MCF 10A (cell line): Measurements from ENCODE around the gene FAM53A. TPM values are rescaled to one million over a fixed set of nuclear protein-coding genes. Genes with fewer than 3 reads are reported as not detected.

Experiments
- BruUV-seq: library from RNA; stranded (reverse); fragments of 400-500 nt; replicated peaks from 2 replicates; lab custom pipeline; 2021; lab: Mats Ljungman, UMichigan
- CTCF ChIA-PET: fragments of 300-600 bp; sonication (Branson Sonifier 250); formaldehyde crosslinking; extraction: SDS; loops from one replicate; lab custom pipeline; 2021; ENCODE audit warnings: antibody characterized with exemption, inconsistent platforms; lab: Yijun Ruan, JAX
- POLR2A ChIA-PET: fragments of 300-600, 350-650 bp; sonication (Branson Sonifier 250); formaldehyde crosslinking; extraction: SDS; loops from one replicate; lab custom pipeline; 2020; ENCODE audit warnings: antibody characterized with exemption, inconsistent platforms; lab: Yijun Ruan, JAX
- DNase-seq: peaks from one replicate; pipeline ENCODE4 v3.0.0-alpha.2; 2018; ENCODE audit not compliant: unreplicated experiment
- H3K27ac Mint-ChIP-seq: one replicate; pipeline ENCODE4 v1.8.0; 2022; ENCODE audit warnings: mild to moderate bottlenecking, low read depth, mixed read lengths; ENCODE audit not compliant: unreplicated experiment
- H3K27me3 Mint-ChIP-seq: one replicate; pipeline ENCODE4 v1.8.0; 2022; ENCODE audit warnings: mixed read lengths; ENCODE audit not compliant: insufficient read depth, unreplicated experiment
- H3K36me3 Mint-ChIP-seq: one replicate; pipeline ENCODE4 v1.8.0; 2022; ENCODE audit warnings: mild to moderate bottlenecking, moderate library complexity, mixed read lengths; ENCODE audit not compliant: insufficient read depth, unreplicated experiment
- H3K4me1 Mint-ChIP-seq: one replicate; pipeline ENCODE4 v1.8.0; 2022; ENCODE audit warnings: mixed read lengths; ENCODE audit not compliant: insufficient read depth, unreplicated experiment
- H3K4me3 Mint-ChIP-seq: one replicate; pipeline ENCODE4 v1.8.0; 2022; ENCODE audit warnings: mild to moderate bottlenecking, moderate library complexity, mixed read lengths; ENCODE audit not compliant: unreplicated experiment
- H3K9me3 Mint-ChIP-seq: one replicate; pipeline ENCODE4 v1.8.0; 2022; ENCODE audit warnings: mixed read lengths; ENCODE audit not compliant: unreplicated experiment
- intact Hi-C: fragments of 100-400 bp; cut with micrococcal nuclease; formaldehyde crosslinking; loops from 2 replicates; pipeline ENCODE4 v1.14.1; 2022
- total RNA-seq: library from RNA; stranded (reverse); gene quantifications from 2 replicates; pipeline ENCODE4 v1.2.3, GENCODE V29; 2022
- TF ChIP-seq, protein P1 (sequence below): fragments of 200-600 bp; IDR thresholded peaks from one replicate; pipeline ENCODE4 v1.8.0; 2022; ENCODE audit warnings: antibody characterized with exemption, mild to moderate bottlenecking; ENCODE audit not compliant: unreplicated experiment

Gene FAM53A
- total RNA-seq, 1 experiment from 2014 or later = 6.6 TPM

- Mint-ChIP-seq H3K4me1 (no peaks in the 10 kb centered on the region), H3K9me3 (no peaks in the 10 kb centered on the region), H3K27ac (no peak overlapping the region), H3K36me3 (peaks cover 6% of the 10 kb centered on the region), H3K4me3 (no peak overlapping the region), H3K27me3 (no peaks in the 10 kb centered on the region)
- TF ChIP-seq, protein P1, sequence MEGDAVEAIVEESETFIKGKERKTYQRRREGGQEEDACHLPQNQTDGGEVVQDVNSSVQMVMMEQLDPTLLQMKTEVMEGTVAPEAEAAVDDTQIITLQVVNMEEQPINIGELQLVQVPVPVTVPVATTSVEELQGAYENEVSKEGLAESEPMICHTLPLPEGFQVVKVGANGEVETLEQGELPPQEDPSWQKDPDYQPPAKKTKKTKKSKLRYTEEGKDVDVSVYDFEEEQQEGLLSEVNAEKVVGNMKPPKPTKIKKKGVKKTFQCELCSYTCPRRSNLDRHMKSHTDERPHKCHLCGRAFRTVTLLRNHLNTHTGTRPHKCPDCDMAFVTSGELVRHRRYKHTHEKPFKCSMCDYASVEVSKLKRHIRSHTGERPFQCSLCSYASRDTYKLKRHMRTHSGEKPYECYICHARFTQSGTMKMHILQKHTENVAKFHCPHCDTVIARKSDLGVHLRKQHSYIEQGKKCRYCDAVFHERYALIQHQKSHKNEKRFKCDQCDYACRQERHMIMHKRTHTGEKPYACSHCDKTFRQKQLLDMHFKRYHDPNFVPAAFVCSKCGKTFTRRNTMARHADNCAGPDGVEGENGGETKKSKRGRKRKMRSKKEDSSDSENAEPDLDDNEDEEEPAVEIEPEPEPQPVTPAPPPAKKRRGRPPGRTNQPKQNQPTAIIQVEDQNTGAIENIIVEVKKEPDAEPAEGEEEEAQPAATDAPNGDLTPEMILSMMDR = no peak
- no TSS peak for BruUV-seq
- intact Hi-C loops = no loop called here
- no peak for DNase-seq
- POLR2A ChIA-PET = no interaction called here
- CTCF ChIA-PET = no interaction called here
Measured at GRCh38 chr4:1658146-1658545, 26.0 kb downstream of the FAM53A start.

DNA sequence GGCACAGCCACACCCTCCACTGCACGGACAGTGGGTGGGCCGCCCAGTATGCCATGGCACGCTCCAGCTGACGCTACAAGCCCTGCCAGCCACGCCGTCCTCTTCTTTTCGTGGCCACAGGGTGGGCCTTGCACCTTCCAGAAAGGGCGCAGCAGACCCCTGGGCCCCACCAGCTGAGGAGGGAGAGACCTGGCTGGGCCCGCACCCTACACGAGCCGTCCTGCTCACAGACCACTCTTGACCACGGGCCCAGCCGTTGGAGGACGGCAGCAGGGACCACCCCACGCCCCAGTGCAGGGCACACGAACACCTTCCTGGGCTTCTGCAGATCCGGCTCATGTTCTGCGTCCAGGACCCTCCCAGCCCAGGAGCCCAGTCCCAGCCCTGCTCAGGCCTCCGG lies 27.1 kb downstream of the FAM53A start:
- Mint-ChIP-seq H3K9me3 (no peaks in the 10 kb centered on the region), H3K36me3 (peaks cover 6% of the 10 kb centered on the region), H3K4me1 (no peaks in the 10 kb centered on the region), H3K4me3 (no peak overlapping the region), H3K27me3 (no peaks in the 10 kb centered on the region), H3K27ac (no peak overlapping the region)
- ChIA-PET POLR2A (no interaction called here), CTCF (no interaction called here)
- intact Hi-C loops = no loop called here
- BruUV-seq = no TSS peak
- no peak for DNase-seq
- TF ChIP-seq, protein P1 = no peak

- Mint-ChIP-seq H3K9me3 (no peaks in the 10 kb centered on the region), H3K4me1 (no peaks in the 10 kb centered on the region), H3K27me3 (no peaks in the 10 kb centered on the region), H3K4me3 (no peak overlapping the region), H3K27ac (no peak overlapping the region), H3K36me3 (no peaks in the 10 kb centered on the region)
- BruUV-seq = no TSS peak
- TF ChIP-seq, protein P1 = no peak
- intact Hi-C loops = no loop called here
- no peak for DNase-seq
- ChIA-PET POLR2A (no interaction called here), CTCF (no interaction called here)
Measured at GRCh38 chr4:1656132-1656531, 28.0 kb downstream of the FAM53A start.

DNA sequence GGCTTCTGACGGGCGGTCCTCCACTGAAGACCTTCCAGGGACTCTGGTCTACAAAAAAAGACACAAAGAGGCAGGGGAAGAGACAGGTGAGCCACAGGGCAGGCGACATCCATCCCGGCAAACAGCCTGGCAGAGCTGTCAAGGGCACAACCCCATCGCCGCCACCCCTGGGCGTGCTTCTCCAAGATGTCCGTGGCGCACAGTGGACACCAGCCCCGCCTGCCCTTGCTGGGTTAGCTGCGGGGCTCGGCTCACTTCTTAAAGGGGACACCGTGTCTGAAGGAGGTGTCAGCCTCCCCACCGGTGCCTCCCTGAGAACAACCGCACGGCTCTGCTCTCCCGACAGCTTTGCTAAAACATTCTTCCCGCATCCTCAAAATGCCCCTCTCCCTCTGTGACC lies 28.4 kb downstream of the FAM53A start:
- intact Hi-C loops = no loop called here
- H3K36me3 Mint-ChIP-seq = peaks cover 4% of the 10 kb centered on the region
- H3K27ac Mint-ChIP-seq = no peak overlapping the region
- no peaks in the 10 kb centered on the region for H3K27me3 Mint-ChIP-seq
- BruUV-seq = no TSS peak
- H3K4me1 Mint-ChIP-seq = no peaks in the 10 kb centered on the region
- no peak for DNase-seq
- TF ChIP-seq, protein P1 = no peak
- no peaks in the 10 kb centered on the region for H3K9me3 Mint-ChIP-seq
- H3K4me3 Mint-ChIP-seq = no peak overlapping the region
- ChIA-PET CTCF (no interaction called here), POLR2A (no interaction called here)
